ENCODE measurements around the gene OR5B3. TPM values are rescaled to one million over a fixed set of nuclear protein-coding genes. Genes with fewer than 3 reads are reported as not detected.

Gene OR5B3
- total and polyA plus RNA-seq, 9 of the 15 experiments (the other 6 are each of a cell fraction or from before 2014, with no cell fraction given) = not detected

DNA sequence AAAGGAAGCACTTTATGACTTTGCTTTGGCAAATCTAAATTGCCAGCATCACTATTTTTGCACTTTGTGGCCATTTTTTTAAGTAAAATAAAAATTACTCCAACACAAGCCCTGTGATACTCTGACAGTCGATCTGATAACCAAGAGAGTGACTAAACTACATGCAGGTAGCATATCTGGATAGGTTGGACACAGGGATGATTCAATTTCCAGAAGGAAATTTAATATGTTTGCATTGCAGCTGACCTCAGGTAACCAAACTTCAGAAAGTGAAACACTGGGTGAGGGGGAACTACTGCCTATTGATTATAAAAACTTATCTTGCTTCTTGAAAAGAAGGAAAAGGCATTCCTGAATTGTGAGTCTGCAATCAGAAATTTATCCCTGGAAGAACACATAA is 13.9 kb downstream of the OR5B3 start:
- no peaks in the 10 kb centered on the region for H4K20me1 ChIP-seq (replicated peaks; ENCODE audit: control insufficient read depth, insufficient read depth, low read length)
- H3K9me3 ChIP-seq (replicated peaks; ENCODE audit: control insufficient read depth, insufficient read depth, low read depth, low read length) = no peaks in the 10 kb centered on the region
- CTCF ChIA-PET (ENCODE audit: low intra/inter-chr PET ratio) = no interaction called here
- ATAC-seq (no peak), DNase-seq (ENCODE audit: extremely low read depth in 1 of 4, low spot score in 3 of 4) (no peak), FAIRE-seq (no peak)
- H3K4me2 ChIP-seq (ENCODE audit: insufficient read depth, low read length) = no peak overlapping the region
- no TSS peak for BruUV-seq (replicated peaks)
- intact Hi-C loops (cut with micrococcal nuclease) = no loop called here
- H3K4me1 ChIP-seq (replicated peaks in 1 of 2; ENCODE audit: control insufficient read depth in 2 of 2, insufficient read depth in 2 of 2, low read length in 2 of 2) = no peaks in the 10 kb centered on the region
- no peak overlapping the region for H3K9ac ChIP-seq (ENCODE audit: insufficient read depth in 1 of 2, low read depth in 2 of 2, low read length in 2 of 2)
- H3K4me3 ChIP-seq = no peak overlapping the region
- in situ Hi-C loops (cut with MboI) = no loop called here
- H2AFZ ChIP-seq (ENCODE audit: low read depth, low read length) = no peak overlapping the region
- no peak for TF ChIP-seq ZNF77 (CRISPR knock-in tag; IDR thresholded peaks at IDR 0.05)
- no peaks in the 10 kb centered on the region for H3K79me2 ChIP-seq (ENCODE audit: control insufficient read depth, insufficient read depth, low read length)
- H3K36me3 ChIP-seq (ENCODE audit: control insufficient read depth, insufficient read depth, low read length) = no peaks in the 10 kb centered on the region
- H3K9me1 ChIP-seq (ENCODE audit: control insufficient read depth, insufficient read depth, low read length) = no peaks in the 10 kb centered on the region
- WGBS (ENCODE audit: insufficient coverage, low coverage, missing lambda C conversion rate) = 0% methylated on average over 1 of the region's 1 CpG
- H3K27ac ChIP-seq (ENCODE audit: extremely low read depth, low read depth, low read length) = no peak overlapping the region
- H3K27me3 ChIP-seq (ENCODE audit: control insufficient read depth in 2 of 2, insufficient read depth in 2 of 2, low read length in 2 of 2) = no peaks in the 10 kb centered on the region
- POLR2A ChIA-PET = interaction anchor here (0.7 kb wide), 1 partner anchor 81 kb away, joined by 3 read pairs; no protein-coding TSS in a partner anchor

DNA sequence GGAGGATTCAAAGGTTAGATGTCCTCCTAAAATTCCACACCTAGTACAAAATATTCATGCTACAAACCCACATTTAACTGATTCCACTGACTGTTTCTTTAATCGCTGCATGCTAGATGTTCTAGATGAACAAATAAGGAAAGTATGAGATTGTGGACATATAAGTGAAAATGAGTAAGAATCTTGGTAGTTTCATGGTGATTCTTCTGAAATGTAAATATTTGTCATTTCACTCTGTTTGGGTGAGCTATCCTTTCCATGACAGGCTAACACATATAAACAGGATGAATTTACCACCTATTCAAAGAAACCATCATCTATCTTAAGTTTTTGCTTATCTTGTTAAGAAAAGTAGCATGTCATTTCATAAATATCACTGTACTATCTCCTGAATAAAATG is 14.8 kb downstream of the OR5B3 start:
- ChIA-PET CTCF (ENCODE audit: low intra/inter-chr PET ratio) (no interaction called here), POLR2A (interaction anchor here (0.7 kb wide), 1 partner anchor 80 kb away, joined by 3 read pairs; no protein-coding TSS in a partner anchor)
- WGBS (ENCODE audit: insufficient coverage, low coverage, missing lambda C conversion rate) = 0% methylated on average over 1 of the region's 1 CpG
- intact Hi-C loops (cut with micrococcal nuclease) (no loop called here), in situ Hi-C loops (cut with MboI) (no loop called here)
- Histone ChIP-seq H3K4me2 (ENCODE audit: insufficient read depth, low read length) (no peak overlapping the region), H3K9me3 (replicated peaks; ENCODE audit: control insufficient read depth, insufficient read depth, low read depth, low read length) (no peaks in the 10 kb centered on the region), H4K20me1 (replicated peaks; ENCODE audit: control insufficient read depth, insufficient read depth, low read length) (no peaks in the 10 kb centered on the region), H3K9me1 (ENCODE audit: control insufficient read depth, insufficient read depth, low read length) (no peaks in the 10 kb centered on the region), H3K36me3 (ENCODE audit: control insufficient read depth, insufficient read depth, low read length) (no peaks in the 10 kb centered on the region), H3K4me1 (replicated peaks in 1 of 2; ENCODE audit: control insufficient read depth in 2 of 2, insufficient read depth in 2 of 2, low read length in 2 of 2) (no peaks in the 10 kb centered on the region), H3K79me2 (ENCODE audit: control insufficient read depth, insufficient read depth, low read length) (no peaks in the 10 kb centered on the region), H3K27ac (ENCODE audit: extremely low read depth, low read depth, low read length) (no peak overlapping the region), H3K9ac (ENCODE audit: insufficient read depth in 1 of 2, low read depth in 2 of 2, low read length in 2 of 2) (no peak overlapping the region), H3K4me3 (no peak overlapping the region), H2AFZ (ENCODE audit: low read depth, low read length) (no peak overlapping the region), H3K27me3 (ENCODE audit: control insufficient read depth in 2 of 2, insufficient read depth in 2 of 2, low read length in 2 of 2) (no peaks in the 10 kb centered on the region)
- no peak for FAIRE-seq
- no peak for ATAC-seq
- no TSS peak for BruUV-seq (replicated peaks)
- DNase-seq (ENCODE audit: extremely low read depth in 1 of 4, low spot score in 3 of 4) = no peak
- no peak for TF ChIP-seq ZNF41 (CRISPR knock-in tag; conservative IDR thresholded peaks at IDR 0.05)
- TF ChIP-seq GTF2F1 (IDR thresholded peaks at IDR 0.05; ENCODE audit: low read depth, low read length) = no peak
- no peak for TF ChIP-seq ZNF311 (CRISPR knock-in tag; IDR thresholded peaks at IDR 0.05)
- no peak for TF ChIP-seq DPF2 (IDR thresholded peaks at IDR 0.05)
- TF ChIP-seq, protein P1, sequence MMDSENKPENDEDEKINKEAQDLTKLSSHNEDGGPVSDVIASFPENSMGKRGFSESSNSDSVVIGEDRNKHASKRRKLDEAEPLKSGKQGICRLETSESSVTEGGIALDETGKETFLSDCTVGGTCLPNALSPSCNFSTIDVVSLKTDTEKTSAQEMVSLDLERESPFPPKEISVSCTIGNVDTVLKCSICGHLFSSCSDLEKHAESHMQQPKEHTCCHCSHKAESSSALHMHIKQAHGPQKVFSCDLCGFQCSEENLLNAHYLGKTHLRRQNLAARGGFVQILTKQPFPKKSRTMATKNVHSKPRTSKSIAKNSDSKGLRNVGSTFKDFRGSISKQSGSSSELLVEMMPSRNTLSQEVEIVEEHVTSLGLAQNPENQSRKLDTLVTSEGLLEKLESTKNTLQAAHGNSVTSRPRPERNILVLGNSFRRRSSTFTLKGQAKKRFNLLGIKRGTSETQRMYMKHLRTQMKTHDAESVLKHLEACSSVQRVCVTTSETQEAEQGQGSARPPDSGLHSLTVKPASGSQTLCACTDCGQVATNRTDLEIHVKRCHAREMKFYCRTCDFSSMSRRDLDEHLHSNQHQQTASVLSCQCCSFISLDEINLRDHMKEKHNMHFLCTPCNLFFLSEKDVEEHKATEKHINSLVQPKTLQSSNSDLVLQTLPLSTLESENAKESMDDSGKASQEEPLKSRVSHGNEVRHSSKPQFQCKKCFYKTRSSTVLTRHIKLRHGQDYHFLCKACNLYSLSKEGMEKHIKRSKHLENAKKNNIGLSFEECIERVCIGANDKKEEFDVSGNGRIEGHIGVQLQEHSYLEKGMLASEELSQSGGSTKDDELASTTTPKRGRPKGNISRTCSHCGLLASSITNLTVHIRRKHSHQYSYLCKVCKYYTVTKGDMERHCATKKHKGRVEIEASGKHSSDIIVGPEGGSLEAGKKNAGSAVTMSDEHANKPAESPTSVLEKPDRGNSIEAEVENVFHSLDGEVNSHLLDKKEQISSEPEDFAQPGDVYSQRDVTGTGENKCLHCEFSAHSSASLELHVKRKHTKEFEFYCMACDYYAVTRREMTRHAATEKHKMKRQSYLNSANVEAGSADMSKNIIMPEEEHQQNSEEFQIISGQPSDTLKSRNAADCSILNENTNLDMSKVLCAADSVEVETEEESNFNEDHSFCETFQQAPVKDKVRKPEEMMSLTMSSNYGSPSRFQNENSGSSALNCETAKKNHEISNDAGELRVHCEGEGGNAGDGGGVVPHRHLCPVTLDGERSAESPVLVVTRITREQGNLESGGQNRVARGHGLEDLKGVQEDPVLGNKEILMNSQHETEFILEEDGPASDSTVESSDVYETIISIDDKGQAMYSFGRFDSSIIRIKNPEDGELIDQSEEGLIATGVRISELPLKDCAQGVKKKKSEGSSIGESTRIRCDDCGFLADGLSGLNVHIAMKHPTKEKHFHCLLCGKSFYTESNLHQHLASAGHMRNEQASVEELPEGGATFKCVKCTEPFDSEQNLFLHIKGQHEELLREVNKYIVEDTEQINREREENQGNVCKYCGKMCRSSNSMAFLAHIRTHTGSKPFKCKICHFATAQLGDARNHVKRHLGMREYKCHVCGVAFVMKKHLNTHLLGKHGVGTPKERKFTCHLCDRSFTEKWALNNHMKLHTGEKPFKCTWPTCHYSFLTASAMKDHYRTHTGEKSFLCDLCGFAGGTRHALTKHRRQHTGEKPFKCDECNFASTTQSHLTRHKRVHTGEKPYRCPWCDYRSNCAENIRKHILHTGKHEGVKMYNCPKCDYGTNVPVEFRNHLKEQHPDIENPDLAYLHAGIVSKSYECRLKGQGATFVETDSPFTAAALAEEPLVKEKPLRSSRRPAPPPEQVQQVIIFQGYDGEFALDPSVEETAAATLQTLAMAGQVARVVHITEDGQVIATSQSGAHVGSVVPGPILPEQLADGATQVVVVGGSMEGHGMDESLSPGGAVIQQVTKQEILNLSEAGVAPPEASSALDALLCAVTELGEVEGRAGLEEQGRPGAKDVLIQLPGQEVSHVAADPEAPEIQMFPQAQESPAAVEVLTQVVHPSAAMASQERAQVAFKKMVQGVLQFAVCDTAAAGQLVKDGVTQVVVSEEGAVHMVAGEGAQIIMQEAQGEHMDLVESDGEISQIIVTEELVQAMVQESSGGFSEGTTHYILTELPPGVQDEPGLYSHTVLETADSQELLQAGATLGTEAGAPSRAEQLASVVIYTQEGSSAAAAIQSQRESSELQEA (IDR thresholded peaks at IDR 0.05; ENCODE audit: low read depth) = no peak
- TF ChIP-seq TAL1 (IDR thresholded peaks at IDR 0.05) = no peak
- TF ChIP-seq TRIM24 (IDR thresholded peaks at IDR 0.05) = no peak
- TF ChIP-seq, protein P2, sequence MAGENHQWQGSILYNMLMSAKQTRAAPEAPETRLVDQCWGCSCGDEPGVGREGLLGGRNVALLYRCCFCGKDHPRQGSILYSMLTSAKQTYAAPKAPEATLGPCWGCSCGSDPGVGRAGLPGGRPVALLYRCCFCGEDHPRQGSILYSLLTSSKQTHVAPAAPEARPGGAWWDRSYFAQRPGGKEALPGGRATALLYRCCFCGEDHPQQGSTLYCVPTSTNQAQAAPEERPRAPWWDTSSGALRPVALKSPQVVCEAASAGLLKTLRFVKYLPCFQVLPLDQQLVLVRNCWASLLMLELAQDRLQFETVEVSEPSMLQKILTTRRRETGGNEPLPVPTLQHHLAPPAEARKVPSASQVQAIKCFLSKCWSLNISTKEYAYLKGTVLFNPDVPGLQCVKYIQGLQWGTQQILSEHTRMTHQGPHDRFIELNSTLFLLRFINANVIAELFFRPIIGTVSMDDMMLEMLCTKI (IDR thresholded peaks at IDR 0.05; ENCODE audit: partially characterized antibody) = no peak

Data from K562 (cell line).